Measurements from ENCODE around the gene PRR19.
A peak's percentile ranks its signal among the peaks of the same experiment; 100 is the strongest.
"Not testable (repeated sequence)": the region's sequence is repeated elsewhere in the genome, so short reads cannot be mapped to it uniquely, and the experiment has no call there.

Gene PRR19

GRCh38 chr19:42301646-42302203 is at the start of gene PRR19:
Gene PRR19 (plus strand): TSS chr19:42302132. CDS start chr19:42309585, 7,453 bp downstream.
- DNase-seq (ENCODE audit: low read depth in 2 of 2) = no peak

GRCh38 chr19:42252365-42253244 is 49.3 kb upstream of the PRR19 start:
- DNase-seq (ENCODE audit: low read depth in 2 of 2) = no peak

GRCh38 chr19:42253245-42254088 is 48.5 kb upstream of the PRR19 start:
- peak in 1 of 2 donors; percentile 59 for DNase-seq (ENCODE audit: low read depth in 2 of 2)

GRCh38 chr19:42254089-42254849 is 47.7 kb upstream of the PRR19 start:
- DNase-seq (ENCODE audit: low read depth in 2 of 2) = peak in 1 of 2 donors; percentile 68

GRCh38 chr19:42254850-42255765 is 46.8 kb upstream of the PRR19 start, which contains the start of gene ERF:
Gene ERF (minus strand): TSS chr19:42255128. CDS start chr19:42254999, 129 bp downstream.
- peak; percentile 87 to 90 for DNase-seq (ENCODE audit: low read depth in 2 of 2)

GRCh38 chr19:42255766-42256745 is 45.9 kb upstream of the PRR19 start:
- DNase-seq (ENCODE audit: low read depth in 2 of 2) = no peak

- not testable (repeated sequence) for DNase-seq (ENCODE audit: low read depth in 2 of 2)
Measured at GRCh38 chr19:42257842-42258241, 44.1 kb upstream of the PRR19 start.

- no peak for DNase-seq (ENCODE audit: low read depth in 2 of 2)
Measured at GRCh38 chr19:42261763-42262162, 40.2 kb upstream of the PRR19 start.

- DNase-seq (ENCODE audit: low read depth in 2 of 2) = not testable (repeated sequence)
Measured at GRCh38 chr19:42266105-42266504, 35.8 kb upstream of the PRR19 start.

GRCh38 chr19:42266928-42267603 is 34.9 kb upstream of the PRR19 start:
- DNase-seq (ENCODE audit: low read depth in 2 of 2) = not testable (repeated sequence)

GRCh38 chr19:42267644-42268141 is 34.2 kb upstream of the PRR19 start:
- no peak for DNase-seq (ENCODE audit: low read depth in 2 of 2)

GRCh38 chr19:42268142-42268703 is 33.7 kb upstream of the PRR19 start:
- DNase-seq (ENCODE audit: low read depth in 2 of 2) = peak; percentile 98 to 99

- DNase-seq (ENCODE audit: low read depth in 2 of 2) = peak; percentile 99
Measured at GRCh38 chr19:42268704-42269477, 33.0 kb upstream of the PRR19 start, which contains the start of gene CIC. Gene CIC (plus strand): TSS chr19:42269252. CDS start chr19:42271784, 2,532 bp downstream.

- DNase-seq (ENCODE audit: low read depth in 2 of 2) = no peak
Measured at GRCh38 chr19:42269478-42270345, 32.2 kb upstream of the PRR19 start.

GRCh38 chr19:42270346-42271044 is 31.4 kb upstream of the PRR19 start:
- peak; percentile 61 to 65 for DNase-seq (ENCODE audit: low read depth in 2 of 2)

All from stimulated activated CD4-positive, alpha-beta T cell treated with anti-CD3 and anti-CD28 coated beads, Interleukin-15, amount 100 ng/mL, for 48 hours (primary cell).